ENCODE results near the gene LYRM4.

LYRM4 gene

DNA sequence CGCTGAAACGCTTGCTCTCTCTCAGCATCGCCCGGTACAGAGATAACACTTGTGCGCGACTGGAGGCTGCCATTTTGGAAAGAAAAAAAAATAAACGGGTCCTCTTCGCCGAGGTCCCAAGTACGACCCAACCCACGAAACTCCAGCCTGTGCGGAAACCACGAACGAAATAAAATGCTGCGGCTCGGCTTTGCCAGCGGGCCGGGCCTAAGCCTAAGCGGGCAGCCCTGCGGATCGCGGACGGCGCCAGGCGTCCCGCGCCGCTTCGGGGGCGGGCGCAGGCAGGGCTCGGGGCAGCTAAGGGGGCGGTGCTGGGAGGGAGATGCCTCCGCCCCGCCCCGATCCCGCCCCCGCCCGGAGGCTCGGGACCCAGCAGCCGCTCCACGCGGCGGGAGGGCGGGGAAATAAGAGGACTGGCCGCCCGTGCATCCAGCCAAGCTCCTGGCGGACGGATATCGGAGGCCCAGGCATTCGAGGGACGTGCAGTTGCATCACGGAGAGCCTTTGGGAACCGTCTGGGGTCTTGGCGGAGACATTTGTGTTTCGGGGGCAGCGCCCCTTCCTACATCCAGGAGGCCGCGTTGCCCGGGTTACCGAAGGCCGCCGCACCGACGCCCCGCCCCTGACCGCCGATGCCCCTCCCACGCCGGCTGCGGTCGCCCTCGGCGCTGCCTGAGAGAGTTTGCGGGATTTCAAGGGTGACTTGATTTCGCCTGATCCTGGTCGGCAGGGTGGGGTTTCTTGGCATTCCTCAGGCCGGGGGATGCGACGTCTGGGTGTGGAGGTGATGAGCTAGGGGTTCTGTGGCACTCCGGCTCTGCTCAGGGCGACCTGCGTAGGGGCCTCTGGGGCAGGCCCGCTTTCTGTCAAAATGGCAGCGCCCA, at the start of gene LYRM4, which contains the start of gene FARS2:
Gene LYRM4 (minus strand): TSS at position 290 of the 884 bp plus-strand sequence. CDS start 217 bp downstream, at position 73.
Gene FARS2 (plus strand): TSS at position 853 of the 884 bp plus-strand sequence.
- peak; percentile 82 to 87 for DNase-seq

DNA sequence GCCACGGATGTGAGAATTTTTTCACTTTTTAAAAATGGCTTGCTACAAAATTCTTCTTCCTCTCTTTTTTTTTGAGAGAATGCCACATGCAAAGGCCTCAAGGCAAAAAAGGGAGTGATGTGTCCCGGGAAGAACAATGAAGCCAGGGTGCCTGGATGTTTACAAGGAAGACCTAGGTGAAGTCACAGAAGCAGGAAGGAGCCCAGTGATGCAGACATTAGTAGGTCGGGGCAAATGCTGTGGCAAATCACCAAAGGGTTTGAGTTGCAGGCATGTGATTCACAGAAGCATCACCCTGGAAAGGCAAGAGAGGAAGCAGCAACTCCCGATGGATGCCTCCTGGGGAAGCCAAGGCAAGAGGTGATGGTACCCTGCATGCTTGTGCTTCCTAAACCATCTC, 47.3 kb upstream of the LYRM4 start:
- no peak for DNase-seq

DNA sequence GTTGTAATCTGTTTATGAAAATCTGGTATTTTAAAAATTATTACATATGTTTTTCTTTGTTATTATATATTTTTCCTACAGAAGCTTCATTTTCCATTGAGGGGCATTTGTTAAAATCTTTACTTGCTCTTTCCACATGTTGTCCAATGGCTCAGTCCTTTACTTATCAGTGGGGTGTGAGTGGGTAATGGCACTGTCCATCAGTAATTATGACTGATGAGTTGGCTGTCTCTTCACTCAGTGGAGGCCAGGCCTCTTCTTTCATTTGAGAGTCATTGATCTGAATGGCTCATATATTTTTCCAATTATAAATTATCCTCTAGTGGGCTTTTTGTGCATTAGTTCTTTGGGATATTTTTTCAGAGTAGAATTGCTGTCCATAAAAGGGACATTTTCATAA, 46.3 kb upstream of the LYRM4 start:
- DNase-seq: no peak

DNA sequence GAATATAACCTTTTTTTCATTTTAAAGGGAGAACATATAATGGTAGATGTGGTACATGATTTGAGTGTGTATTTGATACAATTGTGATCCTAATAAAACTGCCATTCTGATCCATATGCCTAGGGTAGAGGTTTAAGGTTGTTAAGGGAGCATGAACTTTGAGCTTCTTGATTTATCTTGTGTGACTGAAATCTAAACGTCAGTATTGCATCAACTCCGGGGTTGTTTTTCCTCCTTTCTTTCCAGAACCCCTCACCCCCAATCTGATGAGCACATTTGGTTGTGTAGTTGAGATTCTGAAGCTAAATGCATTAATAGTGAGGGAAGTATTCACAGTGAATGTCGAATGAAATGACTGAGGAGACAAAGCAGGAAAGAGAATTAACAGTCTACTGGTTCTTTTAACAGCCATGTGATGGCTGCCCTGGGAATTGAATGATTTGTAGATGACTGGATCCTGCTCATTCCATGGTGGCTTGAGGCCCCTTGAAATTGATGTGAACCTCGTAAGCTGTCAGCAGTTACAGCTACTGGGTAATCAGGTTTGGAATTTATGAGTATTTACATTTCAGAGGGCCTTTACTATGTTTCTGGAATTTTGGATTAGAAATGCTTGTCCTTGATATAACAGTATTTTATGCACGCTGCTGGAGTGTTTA, 45.3 kb upstream of the LYRM4 start:
- no peak for DNase-seq

DNA sequence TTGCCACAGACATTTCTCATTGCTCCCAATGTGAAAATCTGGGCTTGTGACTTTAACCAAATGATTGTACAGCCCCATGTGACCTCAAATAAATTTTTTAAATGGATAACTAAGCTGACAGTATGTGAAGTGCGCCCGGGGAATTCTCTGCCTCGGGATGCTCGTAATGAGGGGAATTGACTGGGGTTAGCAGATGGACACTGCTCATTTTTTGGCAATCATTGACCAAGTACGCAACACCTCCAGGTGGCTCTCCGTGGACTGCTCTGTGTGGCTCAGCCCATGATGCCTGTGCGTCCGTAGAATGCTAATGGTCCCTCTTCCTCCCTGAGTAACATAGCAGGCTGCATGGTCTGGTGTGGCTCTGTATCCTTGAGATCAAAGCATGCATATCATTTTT, 42.9 kb upstream of the LYRM4 start:
- DNase-seq: peak in 1 of 2 experiments; percentile 32

DNA sequence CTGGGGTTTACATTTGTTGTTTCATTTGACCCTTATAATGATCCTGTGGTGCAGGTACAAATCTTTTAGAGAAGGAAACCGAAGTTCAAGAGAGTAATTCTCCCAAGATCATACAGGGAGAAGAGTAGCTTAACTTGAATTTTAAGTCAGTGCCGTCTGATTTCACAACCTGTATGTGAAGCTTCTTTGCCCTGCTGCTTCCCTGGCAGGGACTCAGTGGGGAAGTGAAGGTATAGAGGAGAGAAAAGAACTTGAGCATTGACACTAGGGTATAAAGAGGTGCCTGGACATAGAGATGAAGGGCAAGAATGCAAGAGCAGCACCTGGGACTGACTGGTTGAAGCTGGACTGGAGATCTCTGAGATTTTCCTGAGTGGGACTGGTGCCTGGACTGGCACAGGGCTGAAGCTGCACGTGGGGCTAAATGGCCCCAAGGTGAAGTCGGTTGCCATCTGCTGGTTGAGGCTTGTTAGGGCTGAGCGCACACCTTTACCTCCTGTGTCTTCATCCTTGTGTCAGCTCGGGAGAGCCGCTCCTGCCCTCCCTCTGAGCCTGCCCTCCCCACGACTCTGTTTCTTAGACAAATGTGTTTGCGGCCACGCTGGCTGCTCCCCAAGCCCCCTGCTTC, 42.4 kb upstream of the LYRM4 start:
- DNase-seq: peak in 1 of 2 experiments; percentile 11

DNA sequence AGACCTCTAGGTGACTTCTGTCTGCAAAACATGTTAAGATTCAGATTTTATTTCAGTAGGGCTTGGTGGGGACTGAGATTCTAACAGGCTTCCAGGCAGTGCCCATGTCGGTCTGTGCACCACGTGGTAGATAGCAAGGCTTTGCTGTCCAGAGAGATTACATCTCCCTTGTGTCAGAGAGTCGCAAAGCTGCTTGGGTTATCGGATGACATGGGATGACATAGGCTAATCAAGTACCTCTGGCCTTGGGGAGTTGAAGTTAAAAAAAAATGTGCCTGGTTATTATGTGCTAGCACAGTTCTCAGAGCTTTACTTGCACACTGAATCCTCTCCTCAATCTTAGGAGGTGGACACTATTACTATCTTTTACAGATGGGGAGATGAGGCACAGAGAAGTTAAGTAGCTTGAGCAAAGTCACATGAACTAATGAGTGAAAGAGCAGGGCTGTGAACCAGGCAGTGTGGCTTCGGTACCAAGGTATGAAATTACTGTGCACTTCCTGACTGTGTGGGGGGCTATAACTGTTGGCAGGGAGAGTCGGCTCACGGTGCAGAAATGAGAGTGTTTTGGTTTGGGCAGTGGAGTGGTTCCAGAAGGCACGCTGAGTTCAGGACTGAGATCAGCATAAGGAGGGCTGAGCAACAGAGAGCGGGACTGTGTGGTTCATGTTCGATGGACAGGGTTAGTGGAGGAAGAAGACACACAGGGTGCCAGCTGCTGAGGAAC, 41.6 kb upstream of the LYRM4 start:
- DNase-seq: peak in 1 of 2 experiments; percentile 26

DNA sequence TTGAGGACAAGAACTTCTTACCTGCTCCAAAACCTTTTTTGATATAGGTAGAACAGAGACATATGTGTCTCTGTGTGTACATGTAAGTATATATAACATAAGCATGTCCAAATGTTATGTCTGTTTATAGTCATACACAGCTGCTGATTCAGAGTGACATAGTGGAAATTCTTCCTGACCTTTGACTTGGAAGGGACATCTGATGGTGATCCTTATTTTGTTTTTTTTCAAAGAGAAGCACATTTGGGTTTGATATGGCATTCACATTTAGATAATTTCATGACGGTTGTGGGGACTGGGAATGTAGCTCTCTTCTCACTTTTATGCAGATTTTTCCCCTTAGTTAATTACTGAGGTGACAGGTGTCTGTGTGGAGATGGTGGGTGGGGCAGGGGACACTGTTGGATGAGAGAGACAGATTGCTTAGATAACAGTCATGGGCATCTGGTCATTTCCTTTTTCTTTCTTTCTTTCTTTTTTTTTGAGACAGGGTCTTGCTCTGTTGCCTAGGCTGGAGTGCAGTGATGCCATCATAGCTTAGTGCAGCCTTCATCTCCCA, 39.5 kb upstream of the LYRM4 start:
- no peak for DNase-seq

DNA sequence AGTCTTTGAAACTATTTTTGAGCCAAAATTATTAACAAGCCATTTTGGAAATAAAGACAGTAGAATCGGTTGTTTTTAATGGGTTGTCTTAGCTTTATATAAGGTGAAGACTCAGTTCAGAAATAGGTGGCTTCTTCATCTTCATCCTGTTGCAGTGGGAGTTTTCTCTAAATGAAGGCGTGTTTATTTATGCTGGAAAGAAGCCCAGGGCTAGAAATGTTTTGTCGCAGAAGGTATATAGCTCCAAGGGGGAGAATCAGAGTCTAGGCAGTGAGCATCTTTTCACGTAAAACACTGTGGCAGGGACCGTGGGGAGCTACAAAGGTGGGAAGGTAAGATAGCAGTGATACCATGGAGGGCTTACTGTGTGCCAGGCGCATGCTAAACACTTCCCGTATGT, 34.9 kb upstream of the LYRM4 start:
- DNase-seq: no peak

DNA sequence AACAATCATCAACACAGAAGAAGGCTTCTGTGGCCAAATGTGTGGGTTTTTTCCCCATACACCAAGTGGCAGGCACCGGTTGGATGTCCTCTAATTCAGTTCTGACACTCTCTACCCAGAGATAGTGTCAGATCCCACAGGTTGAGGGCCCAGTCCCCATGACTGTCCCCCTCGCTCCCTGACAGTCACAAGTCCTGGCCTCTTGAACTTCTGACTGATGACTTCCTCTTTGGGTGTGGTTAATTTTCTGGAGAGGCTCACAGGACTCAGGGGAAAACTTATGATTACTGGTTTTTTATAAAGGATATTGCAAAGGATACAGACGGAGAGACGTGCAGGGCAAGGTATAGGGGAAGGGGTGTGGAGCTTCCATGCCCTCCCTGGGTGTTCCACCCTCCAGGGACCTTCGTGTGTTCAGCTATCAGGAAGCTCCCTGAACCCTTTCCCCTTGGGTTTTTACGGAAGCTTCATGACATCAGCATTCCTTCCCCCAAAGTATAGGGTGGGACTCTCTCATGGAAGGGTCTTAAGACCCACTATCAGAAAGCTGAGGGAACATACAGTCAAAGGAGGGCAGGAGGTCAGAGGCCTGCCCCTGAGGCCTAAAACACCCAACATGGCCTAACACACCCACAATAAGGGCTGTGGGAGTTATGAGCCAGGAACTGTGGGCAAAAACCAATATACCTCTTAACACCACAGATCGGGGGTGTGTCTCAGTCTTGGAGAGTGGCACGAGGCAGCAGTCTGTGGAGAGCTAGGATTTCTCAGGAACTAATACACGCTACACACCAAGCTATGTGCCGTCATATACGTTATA, 33.9 kb upstream of the LYRM4 start:
- no peak for DNase-seq

DNA sequence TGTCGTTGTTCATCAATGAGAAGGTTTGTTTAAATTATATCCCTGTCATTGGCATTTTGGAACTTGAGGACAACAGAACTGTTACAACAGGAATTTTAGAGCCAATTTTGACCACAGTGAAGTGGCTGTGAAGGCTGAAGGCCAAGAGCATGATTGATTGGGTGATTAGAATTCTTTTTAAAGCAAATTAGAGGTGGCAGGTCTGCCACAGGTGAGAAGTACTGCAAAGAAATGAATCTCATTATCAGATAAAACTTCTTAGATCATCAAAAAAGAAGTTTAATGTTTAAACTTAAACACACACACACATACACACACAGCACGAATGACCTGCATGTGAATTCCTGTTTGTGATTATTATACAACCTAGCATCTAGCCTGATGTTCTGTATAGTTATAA, 32.9 kb upstream of the LYRM4 start:
- DNase-seq: no peak

DNA sequence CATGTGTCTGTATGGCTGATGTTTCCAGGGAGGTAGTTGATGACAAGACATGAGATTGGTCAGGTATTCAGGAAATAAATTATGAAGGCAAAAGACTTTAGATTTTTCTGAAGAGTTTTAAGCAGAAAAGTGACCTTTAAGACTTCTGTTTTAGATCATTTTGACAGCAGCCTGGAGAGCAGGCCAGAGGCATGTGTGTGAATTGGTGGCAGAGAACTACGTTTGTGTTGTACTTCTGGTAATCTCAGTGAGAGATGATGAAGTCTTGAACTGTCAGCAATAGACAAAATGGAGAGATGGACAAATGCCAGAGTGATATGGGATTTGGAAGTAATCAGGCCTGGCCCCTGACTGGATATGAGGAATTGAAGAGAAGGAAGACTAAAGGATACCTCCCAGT, 31.4 kb upstream of the LYRM4 start:
- no peak for DNase-seq

DNA sequence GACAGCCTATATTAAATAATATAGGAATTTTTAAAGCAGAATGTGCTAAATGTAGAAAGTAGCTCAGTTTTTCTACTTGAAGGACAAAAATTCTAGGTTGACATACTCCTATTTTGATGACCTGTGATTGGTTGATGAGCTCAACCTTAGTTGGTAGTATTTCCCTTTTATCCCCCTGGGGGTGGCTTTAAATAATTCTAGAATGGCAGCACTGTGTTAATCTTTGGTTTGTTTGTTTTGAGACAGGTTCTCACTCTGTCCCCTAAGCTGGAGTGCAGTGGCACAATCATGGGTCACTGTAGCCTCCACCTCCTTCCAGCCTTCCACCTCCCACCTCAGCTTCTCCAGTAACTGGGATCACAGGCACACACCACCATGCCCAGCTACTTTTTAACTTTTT, 29.8 kb upstream of the LYRM4 start:
- DNase-seq: no peak

DNA sequence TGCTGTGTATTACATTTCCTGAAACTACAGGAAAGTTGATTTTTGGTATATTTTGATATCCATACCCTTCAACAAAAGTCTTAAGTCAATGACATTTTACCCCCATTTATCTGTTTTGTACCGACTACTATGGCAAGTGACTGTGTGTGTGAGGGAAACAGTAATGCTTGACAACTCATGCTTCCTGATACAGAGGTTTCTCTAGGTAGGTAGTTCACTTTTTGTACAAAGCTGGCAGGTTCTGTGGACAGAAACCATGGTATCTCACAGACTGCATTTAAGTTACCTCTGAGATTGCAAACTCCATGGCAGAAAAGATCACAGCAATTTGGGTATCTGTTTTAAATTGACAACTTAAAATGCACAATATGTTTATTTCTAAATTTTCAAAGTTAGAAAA, 29.3 kb upstream of the LYRM4 start:
- DNase-seq: no peak

DNA sequence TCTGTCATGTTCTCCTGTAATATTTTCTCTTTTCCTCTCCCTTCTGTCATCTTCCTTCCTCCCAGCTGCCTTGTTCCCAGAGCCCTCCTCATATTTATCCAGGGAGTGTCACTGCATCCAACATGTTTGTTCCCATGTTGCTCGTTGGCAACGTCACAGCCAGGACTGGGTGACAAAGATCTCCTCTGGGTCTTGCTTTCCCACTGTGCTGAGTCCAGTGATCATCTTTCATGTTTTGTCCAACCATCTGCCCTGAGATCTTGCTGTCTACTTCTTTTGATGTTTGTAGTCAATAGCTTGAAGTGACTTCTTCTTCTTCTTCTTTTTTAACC, 27.2 kb upstream of the LYRM4 start:
- DNase-seq: no peak

DNA sequence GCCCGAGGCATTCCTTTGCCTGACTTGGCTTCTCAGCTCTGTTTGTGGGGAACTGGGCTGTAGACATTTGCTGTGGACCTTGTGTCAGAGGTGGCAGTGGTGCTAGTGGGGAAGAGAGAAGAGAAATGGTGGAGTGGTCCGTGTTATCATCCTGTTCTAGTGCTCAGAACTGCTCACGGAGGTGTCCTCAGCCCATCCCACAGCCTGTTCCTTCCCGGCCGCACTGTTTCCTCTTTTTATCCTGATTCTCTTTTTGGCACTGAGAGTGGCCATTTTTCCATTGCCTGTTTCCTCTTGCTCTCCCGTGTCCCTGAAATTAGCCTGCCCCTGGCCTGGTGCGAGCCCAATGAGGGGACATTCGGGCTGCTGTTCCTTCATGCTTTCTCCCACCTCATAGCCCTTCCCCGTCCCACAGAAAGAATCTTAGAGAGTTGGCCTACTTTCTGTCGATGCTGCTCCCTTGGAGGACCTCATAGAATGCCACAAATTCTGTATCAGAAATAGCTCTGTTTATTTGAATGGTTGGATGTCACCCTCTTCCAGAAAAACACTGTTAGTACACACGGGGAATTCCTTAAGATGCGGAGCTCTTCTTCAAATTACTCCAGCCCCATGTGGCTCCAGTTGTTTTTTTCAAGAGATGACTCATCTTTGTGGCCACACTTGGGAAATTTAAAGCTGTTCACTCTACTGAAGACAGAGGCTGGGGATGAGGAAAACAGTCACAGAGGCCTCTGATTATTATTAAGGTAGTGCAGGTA, 26.6 kb upstream of the LYRM4 start:
- DNase-seq: no peak

DNA sequence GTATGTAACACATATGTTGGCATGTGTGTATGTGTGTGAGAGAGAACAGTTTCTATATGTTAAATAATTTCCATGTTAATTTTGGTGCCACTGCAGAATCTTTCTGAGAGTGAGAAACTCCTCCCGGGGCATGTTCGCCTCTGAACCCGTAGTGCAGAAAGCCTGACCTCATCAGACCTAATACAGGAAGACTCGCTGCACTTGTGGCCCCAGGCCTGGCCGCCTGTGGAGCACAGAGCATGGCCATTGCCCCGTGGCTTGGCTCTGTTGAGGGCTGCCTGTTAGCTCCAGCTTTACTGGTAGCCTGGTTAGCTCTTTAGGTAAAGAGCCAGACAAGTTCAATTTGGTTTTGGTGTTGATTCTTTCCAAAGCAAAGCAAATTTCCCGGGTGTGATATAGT, 26.0 kb upstream of the LYRM4 start:
- DNase-seq: no peak

DNA sequence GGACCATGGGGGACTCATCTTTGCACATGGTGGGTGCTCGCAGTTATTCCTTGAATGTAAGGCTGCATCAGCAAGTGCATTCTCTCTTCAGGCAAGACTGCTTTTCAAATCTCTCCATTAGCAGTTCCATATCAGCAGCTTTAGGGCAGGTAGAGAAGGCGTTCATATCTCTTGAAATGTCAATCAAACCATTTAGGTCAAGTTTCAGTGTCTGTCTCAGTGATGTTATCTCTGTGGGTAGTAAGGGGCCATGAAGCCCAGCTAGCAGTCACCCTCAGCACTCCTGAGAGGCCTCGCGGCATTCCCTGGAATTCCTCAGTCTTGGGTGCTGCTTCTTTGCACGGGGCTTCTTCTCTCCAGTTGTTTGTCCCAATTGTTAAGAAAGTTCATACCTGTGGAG, 24.8 kb upstream of the LYRM4 start:
- no peak for DNase-seq

DNA sequence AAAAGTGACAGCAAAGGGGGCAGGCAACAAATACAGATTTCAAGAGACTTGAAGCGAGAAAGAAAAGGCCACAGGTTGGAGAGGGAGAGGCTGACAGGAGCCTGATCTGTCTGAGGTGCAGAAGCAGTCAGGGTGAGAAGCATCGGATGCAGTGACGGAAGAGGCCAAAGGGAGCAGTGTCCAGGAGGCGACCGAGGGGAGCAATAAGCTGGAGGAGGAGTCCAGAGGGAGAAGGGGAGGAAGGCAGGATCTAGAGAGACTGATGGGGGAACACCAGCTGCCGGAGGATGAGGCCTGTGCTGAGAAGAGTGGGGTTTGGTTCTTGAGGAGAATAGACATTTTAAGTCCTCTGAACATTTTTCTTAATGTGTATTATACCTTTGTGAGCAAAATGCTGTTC, 24.3 kb upstream of the LYRM4 start:
- no peak for DNase-seq

DNA sequence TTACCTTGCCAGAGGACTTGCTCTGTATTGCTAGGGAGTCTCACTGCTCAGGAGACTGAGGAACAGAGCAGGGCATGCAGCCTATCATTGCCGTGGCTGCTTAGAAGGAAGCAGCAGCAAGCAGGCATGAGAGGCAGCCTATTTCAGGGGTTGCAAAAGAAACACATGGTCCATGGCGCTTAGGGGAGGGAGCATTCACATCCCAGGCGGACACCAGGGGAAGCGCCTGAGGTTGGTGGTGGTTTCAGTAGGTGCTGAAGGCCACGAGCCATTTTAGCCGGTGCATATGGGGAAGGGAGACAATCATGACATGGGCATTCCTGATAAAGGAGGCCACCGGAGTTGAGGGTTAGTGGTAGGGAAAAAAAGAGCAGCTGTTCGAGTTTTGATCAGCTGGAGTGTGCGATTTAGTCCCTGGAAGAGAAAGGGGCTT, 21.5 kb upstream of the LYRM4 start:
- no peak for DNase-seq

DNA sequence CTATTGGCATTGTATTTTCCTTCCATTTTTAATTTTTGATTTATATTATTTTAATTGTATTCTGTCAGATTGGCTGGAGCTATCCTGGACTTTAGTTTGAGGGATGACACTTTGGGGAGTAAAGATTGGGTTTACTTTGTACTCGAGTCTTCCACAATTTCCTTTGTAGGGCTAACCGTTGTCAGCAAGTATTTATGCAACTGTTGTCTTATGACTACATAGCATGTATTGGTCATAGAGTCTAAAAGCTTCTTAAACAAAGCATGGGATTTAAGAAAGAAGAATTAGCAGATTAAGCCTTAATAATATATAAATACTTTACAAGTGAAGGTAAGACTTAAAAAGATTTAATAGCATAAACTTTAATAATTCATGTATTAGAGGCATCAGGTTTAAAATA, 20.2 kb upstream of the LYRM4 start:
- no peak for DNase-seq
